GM19023 (cell line): ENCODE measurements around the gene TSKU.
"Not testable (repeated sequence)": the region's sequence is repeated elsewhere in the genome, so short reads cannot be mapped to it uniquely, and the experiment has no call there.

Source experiments
- ATAC-seq: cut with Tn5 transposase; IDR thresholded peaks from one replicate; pipeline ENCODE4 v1.9.1; 2021; ENCODE audit warnings: mild to moderate bottlenecking, moderate library complexity; ENCODE audit not compliant: unreplicated experiment

Gene TSKU

GRCh38 chr11:76799066-76799804 lies 16.1 kb downstream of the TSKU start:
- peak; percentile 82 for ATAC-seq

GRCh38 chr11:76800466-76801200 lies 17.5 kb downstream of the TSKU start:
- no peak for ATAC-seq

- ATAC-seq = no peak
Measured at GRCh38 chr11:76801225-76801624, 18.1 kb downstream of the TSKU start.

GRCh38 chr11:76801736-76802135 lies 18.6 kb downstream of the TSKU start:
- no peak for ATAC-seq

- no peak for ATAC-seq
Measured at GRCh38 chr11:76802151-76802550, 19.0 kb downstream of the TSKU start.

GRCh38 chr11:76802621-76803020 lies 19.5 kb downstream of the TSKU start:
- no peak for ATAC-seq

GRCh38 chr11:76803023-76803422 lies 19.9 kb downstream of the TSKU start:
- ATAC-seq = no peak

- no peak for ATAC-seq
Measured at GRCh38 chr11:76803811-76804600, 20.9 kb downstream of the TSKU start.

- no peak for ATAC-seq
Measured at GRCh38 chr11:76805206-76805913, 22.2 kb downstream of the TSKU start.

GRCh38 chr11:76806131-76806530 lies 23.0 kb downstream of the TSKU start:
- no peak for ATAC-seq

GRCh38 chr11:76806608-76807205 lies 23.6 kb downstream of the TSKU start:
- no peak for ATAC-seq

GRCh38 chr11:76807206-76807875 lies 24.2 kb downstream of the TSKU start:
- no peak for ATAC-seq

- ATAC-seq = no peak
Measured at GRCh38 chr11:76808171-76808570, 25.0 kb downstream of the TSKU start.

GRCh38 chr11:76808996-76809395 lies 25.8 kb downstream of the TSKU start:
- ATAC-seq = no peak

GRCh38 chr11:76810151-76810853 lies 27.1 kb downstream of the TSKU start:
- ATAC-seq = no peak

GRCh38 chr11:76811259-76811658 lies 28.1 kb downstream of the TSKU start:
- no peak for ATAC-seq

- ATAC-seq = no peak
Measured at GRCh38 chr11:76814414-76814813, 31.3 kb downstream of the TSKU start.

- not testable (repeated sequence) for ATAC-seq
Measured at GRCh38 chr11:76815678-76816077, 32.5 kb downstream of the TSKU start.

GRCh38 chr11:76820184-76820566 lies 37.0 kb downstream of the TSKU start:
- ATAC-seq = no peak
